Measurements from ENCODE around the gene FHOD1. TPM values are rescaled to one million over a fixed set of nuclear protein-coding genes. Genes with fewer than 3 reads are reported as not detected.

FHOD1 gene
- total RNA-seq, 1 donor from 2014 or later = 35.3 TPM

DNA sequence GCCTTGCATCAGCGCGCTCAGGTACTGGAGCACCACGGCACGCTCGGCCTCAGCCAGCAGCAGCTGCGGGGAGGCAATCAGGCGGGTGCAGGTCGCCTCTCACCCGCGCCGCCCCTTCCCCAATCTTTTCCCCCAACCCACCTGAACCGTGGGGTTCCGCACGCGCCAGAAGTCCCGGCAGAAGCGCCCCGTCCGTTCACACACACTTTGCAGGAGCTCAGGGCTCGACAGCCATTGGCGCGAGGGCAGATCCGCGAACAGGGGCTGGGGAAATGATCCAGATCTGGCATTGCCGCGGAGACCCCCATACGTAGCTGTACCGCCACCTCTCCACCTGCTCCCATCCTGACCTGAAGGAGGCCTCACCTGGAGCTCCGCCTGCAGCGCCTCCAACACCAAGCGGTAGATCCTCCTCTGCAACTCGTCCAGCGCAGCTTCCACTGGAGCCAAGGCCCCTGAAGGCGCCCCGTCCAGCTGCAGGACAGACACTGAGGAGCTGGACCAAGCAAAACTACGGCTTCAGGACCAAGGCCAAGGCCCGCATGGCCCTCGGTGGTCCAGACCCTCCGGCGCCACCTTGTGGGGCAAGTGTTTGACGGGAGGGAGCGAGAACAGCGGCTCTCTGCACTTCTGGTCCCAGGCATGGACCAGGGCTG lies 62.2 kb downstream of the FHOD1 start:
- ATAC-seq (peak; percentile 65), DNase-seq (ENCODE audit: low spot score) (peak; percentile 97)
- intact Hi-C loops (cut with DNase I) = no loop called here

DNA sequence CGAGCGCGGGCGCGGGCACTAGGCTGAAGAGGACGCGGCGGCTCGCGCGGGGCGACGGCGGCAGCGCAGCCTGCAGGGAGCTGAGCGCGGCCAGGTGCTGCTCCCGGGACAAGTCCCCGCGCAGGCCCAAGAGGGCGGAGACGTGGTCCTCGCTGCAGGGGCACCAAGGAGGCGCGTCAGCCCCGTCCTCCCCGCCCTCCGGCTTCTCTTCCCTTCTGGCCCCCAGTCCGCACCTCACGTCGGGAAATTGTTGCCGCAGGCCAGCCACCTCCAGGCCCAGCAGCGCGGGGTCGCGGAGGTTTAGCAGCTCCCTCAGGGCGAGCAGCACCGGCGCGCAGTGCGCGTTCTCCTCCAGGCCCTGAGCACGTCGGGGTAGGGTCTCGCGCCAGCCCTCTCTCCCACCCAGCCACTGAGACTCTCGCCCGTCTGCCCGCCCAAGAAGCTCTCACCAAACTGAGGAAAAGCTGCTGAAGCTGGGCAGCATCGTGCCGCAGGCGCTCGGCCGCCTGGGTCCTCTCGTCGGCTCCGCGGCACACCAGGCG lies 62.8 kb downstream of the FHOD1 start:
- ATAC-seq (no peak), DNase-seq (ENCODE audit: low spot score) (no peak)
- intact Hi-C loops (cut with DNase I) = no loop called here

DNA sequence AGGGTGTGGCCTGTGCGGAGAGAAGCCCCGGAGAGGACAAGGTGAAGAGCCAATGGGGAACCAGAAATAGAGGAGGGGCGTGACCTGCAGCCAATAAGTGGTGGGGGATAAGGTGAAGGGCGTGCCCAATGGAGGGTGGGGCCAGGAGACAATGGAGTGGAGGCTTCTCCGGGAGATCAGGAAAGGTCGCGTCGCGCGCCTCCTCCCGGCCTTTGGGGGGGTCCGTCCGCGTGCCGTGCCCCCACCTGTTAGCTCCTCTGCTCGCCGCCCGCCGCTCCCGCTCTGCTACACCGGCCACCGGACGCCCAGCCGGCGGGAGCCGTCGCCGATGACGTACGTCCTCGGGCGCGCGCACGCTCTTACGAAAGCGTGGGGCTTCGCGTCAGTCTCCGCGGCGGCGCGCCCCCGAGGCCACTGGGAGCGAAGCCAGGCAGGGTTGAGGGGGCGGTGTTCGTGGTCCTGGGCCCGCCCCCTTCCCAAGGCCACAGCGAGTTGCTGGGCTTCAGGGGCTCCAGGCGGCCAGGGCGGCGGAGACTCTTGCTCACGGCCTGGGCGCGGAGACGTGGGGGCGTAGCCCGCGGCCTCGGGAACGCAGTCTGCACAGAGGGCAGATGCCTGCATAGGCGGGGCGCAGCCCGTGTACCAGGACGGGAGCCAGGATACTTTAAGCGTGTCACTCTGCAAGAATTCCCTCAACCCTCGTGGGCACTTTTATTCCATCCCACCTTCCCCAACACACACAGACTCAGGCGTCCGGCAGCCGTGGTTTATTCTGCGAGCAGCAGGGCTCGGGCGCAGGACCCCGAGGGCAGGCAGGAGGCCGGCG lies 63.4 kb downstream of the FHOD1 start, which contains the start of gene MATCAP1:
Gene MATCAP1, minus strand, starts transcription at position 337 of the 826 bp plus-strand sequence. CDS start 3,353 bp downstream, outside the sequence.
- peak; percentile 93 for ATAC-seq
- intact Hi-C loops (cut with DNase I) = no loop called here
- DNase-seq (ENCODE audit: low spot score) = peak; percentile 95

DNA sequence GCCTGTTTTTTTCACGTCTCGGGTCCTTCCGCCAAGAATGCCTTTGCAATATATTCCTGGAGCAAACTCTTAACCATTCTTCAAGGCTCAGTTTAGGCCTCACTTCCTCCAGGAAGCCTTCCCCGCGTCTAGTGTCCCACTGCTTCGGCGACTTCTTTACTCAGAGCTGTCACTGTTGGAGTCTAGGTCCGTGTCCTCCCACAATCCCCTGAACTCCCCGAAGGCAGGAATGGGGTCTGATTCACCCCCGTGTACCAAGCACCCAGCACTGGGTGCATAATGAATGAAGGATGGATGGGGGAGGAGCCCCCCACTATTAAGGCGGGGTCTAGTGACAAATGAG lies 64.0 kb downstream of the FHOD1 start:
- intact Hi-C loops (cut with DNase I) = no loop called here
- ATAC-seq (no peak), DNase-seq (ENCODE audit: low spot score) (no peak)

DNA sequence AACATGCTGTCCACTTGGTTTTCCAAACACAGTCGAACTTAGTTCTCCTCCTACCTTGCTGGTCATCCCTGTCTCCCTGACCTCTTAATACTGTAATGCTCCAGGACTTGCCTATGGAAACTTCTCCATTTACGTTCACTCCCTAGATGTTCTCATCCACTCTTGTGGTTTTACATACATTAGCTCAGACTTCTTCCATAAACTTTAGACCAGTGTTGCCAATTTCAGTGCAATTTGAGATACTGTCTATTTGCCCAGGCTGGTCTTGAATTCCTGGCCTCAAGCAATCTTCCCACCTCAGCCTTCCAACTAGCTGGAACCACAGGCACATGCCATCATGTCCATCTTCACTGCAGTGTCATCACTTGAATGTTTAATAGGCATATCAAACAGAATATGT lies 65.0 kb downstream of the FHOD1 start:
- ATAC-seq (no peak), DNase-seq (ENCODE audit: low spot score) (no peak)
- intact Hi-C loops (cut with DNase I) = no loop called here

DNA sequence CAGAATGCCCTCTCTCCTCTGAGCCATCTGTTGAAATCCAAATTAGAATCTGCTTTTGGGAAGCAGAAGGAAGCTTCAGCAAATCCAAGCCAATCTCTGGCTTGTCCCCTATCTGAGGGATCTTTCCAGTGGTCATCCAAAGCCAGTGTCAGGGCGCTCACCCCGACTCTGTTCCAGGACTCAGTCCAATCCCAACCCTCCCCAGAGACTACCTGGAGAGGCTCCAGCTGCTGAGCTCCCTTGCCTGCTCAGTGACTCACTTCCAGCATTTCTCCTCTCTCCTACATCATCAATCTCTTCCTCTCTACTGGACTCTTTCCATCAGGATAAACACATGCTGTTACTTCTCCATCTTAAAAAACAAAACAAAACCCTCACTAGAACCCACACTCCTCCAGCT lies 65.9 kb downstream of the FHOD1 start:
- intact Hi-C loops (cut with DNase I) = no loop called here
- no peak for DNase-seq (ENCODE audit: low spot score)
- ATAC-seq = no peak

DNA sequence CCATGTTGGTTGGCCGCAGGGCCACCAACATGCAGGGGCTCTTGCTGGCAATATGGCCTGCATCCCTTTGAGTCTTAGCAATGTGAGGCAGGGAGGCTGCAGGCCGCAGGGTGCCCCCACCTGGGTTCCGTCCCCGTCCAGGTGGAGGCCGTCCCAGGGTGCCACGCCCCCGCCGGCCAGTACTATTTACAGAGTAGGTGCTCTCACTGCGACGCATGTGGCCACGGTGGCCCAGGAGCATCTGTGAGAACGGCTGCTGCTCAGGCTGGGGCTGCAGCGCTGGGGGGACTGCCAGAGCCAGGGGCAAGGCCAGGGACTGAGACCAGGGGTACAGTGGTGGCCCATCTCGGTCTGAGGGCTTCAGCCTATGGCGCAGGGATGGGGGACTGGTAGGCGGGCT lies 67.1 kb downstream of the FHOD1 start:
- no peak for DNase-seq (ENCODE audit: low spot score)
- ATAC-seq = no peak
- intact Hi-C loops (cut with DNase I) = no loop called here

DNA sequence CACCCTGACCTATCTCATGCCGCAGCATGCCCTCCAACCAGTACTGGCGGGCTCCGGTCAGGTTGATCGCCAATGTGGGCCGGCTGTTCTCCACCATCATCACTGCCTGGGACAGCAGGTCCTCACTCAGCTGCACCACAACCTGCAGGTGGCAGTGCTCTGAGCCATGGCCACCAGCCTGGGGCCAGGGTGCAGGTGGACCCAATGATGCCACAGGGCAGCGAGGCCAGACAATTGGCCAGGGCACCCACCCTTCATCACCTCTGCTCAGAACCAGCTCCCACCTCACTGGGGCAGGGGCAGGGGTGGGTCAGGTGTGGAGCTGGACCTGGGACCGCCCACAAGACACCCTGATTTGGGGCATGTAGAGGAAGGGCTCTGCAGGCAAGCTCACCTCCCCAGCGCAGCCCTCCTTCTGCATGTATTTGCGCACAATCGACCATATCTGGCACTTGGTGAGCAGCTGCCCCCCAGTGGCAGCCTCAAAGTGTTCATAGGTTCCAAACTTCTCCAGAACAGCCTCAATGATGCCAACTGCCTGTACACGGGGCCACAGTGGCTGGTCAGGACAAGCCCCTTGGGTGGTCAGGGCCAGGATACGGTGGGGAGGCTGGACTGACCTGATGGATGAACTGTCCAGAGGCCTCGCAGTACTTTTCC lies 67.7 kb downstream of the FHOD1 start:
- DNase-seq (ENCODE audit: low spot score) (no peak), ATAC-seq (no peak)
- intact Hi-C loops (cut with DNase I) = no loop called here

Small RNA genes lying within 50 kb of the gene (microRNA-seq; reads per million reads assigned to microRNA genes)
- 135 reads per million, percentile 60 among the genes with 10 or more reads in this experiment for gene MIR328

Other genes starting within 250 kb of the FHOD1 start
- 60.3 TPM for gene CBFB, start 218.3 kb downstream of the FHOD1 start, total RNA-seq
- gene PHAF1, start 137.5 kb downstream of the FHOD1 start, total RNA-seq = 13.2 TPM
- 13.9 TPM for gene B3GNT9, start 96.5 kb downstream of the FHOD1 start, total RNA-seq
- gene TRADD, start 87.6 kb downstream of the FHOD1 start, total RNA-seq = 11.3 TPM
- gene FBXL8, start 87.5 kb downstream of the FHOD1 start, total RNA-seq = 10.1 TPM
- 123 TPM for gene HSF4, start 82.7 kb downstream of the FHOD1 start, total RNA-seq
- 37.9 TPM for gene NOL3, start 76.9 kb downstream of the FHOD1 start, total RNA-seq
- gene MATCAP1, start 63.5 kb downstream of the FHOD1 start, total RNA-seq = 25.7 TPM
- 1.3 TPM for gene EXOC3L1, start 57.3 kb downstream of the FHOD1 start, total RNA-seq
- 45.0 TPM for gene E2F4, start 55.3 kb downstream of the FHOD1 start, total RNA-seq
- 2.0 TPM for gene ELMO3, start 48.4 kb downstream of the FHOD1 start, total RNA-seq
- 24.6 TPM for gene TMEM208, start 20.4 kb downstream of the FHOD1 start, total RNA-seq
- gene SLC9A5, start 1.5 kb upstream of the FHOD1 start, total RNA-seq = 1.2 TPM
- gene PLEKHG4, start 32.1 kb upstream of the FHOD1 start, total RNA-seq = 15.0 TPM
- gene KCTD19, start 79.3 kb upstream of the FHOD1 start, total RNA-seq = 0.53 TPM
- 1.5 TPM for gene LRRC36, start 79.3 kb upstream of the FHOD1 start, total RNA-seq
- gene TPPP3, start 146.0 kb upstream of the FHOD1 start, total RNA-seq = 12.5 TPM
- 16.3 TPM for gene ZDHHC1, start 169.0 kb upstream of the FHOD1 start, total RNA-seq
- gene HSD11B2, start 183.6 kb upstream of the FHOD1 start, total RNA-seq = 0.53 TPM
- 46.4 TPM for gene ATP6V0D1, start 233.7 kb upstream of the FHOD1 start, total RNA-seq
- gene AGRP, start 236.1 kb upstream of the FHOD1 start, total RNA-seq = not detected